Upper lobe of left lung (tissue), 4 donors: ENCODE measurements around the gene DMC1.

Experiments
- CTCF ChIP-seq, 6 experiments: fragments of 450-650 bp in 4 of 6; fragments of 200-600 bp in 2 of 6; sonication (generic) in 2 of 6; IDR thresholded peaks; one replicate each; pipeline ENCODE4 v1.5.1; 2016 to 2019; ENCODE audit warnings: antibody characterized with exemption in 6 of 6
- EP300 ChIP-seq, 4 donors: sonication (generic); formaldehyde crosslinking; IDR thresholded peaks; one replicate each; pipeline ENCODE4 v1.5.1; 2017; ENCODE audit warnings: antibody characterized with exemption in 4 of 4, control low read depth in 2 of 4
- POLR2A ChIP-seq, 4 donors: fragments of 450-650 bp; IDR thresholded peaks; one replicate each; pipeline ENCODE4 v1.5.1; 2016 to 2017; ENCODE audit warnings: antibody characterized with exemption in 4 of 4, mild to moderate bottlenecking in 2 of 4
- POLR2AphosphoS5 ChIP-seq, 2 donors: sonication (generic); formaldehyde crosslinking; IDR thresholded peaks; one replicate each; pipeline ENCODE4 v1.5.1; 2017; ENCODE audit warnings: antibody characterized with exemption in 2 of 2

DNA sequence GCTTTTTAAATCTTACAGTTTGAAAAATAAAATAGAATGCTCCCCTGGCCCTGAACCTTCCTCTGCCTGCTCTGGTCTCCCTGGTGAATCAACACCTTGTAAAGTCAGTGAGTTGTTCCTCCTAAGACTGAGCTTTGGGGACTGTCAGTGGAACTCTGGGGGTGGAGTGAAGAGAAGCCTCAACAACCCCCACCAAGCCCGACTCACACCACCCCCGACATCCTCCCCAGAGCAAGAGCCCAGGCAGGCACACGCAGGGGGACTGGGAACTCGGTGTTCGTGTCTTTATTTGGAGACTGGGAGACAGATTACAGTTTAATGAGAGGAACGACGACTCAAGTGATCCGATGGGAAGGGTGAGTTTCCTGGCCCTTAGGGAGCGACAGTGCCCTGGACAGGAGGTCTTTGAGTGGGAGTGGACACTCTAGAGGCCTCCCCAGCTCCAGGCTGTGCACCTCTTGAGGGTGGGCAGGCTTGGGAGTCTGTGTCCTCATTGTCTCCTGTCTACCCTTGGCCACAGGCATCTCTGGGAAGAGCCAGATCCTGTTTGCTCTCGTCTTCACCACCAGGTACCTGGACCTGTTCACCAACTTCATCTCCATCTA lies 95.9 kb downstream of the DMC1 start:
- TF ChIP-seq CTCF (IDR thresholded peaks at IDR 0.05) (no peak), POLR2AphosphoS5 (IDR thresholded peaks at IDR 0.05) (no peak), EP300 (IDR thresholded peaks at IDR 0.05) (no peak), POLR2A (IDR thresholded peaks at IDR 0.05) (no peak)
